ENCODE measurements around the gene SREK1.

The SREK1 gene

GRCh38 chr5:66142417-66142816, 1.7 kb upstream of the SREK1 start:
- DNase-seq (ENCODE audit: extremely low spot score) = no peak
- ChIA-PET POLR2A (no interaction called here), CTCF (interaction anchor here (1.0 kb wide), 1 partner anchor 98 kb away, joined by 3 read pairs; no protein-coding TSS in a partner anchor)
- no peak for TF ChIP-seq CTCF (IDR thresholded peaks at IDR 0.05; ENCODE audit: control extremely low read depth, extremely low read depth, low read depth, missing control alignments)

GRCh38 chr5:66143473-66144073, 527 bp upstream of the SREK1 start:
- POLR2A ChIA-PET = no interaction called here
- TF ChIP-seq CTCF (IDR thresholded peaks at IDR 0.05; ENCODE audit: control extremely low read depth, extremely low read depth, low read depth, missing control alignments) = no peak
- no peak for DNase-seq (ENCODE audit: extremely low spot score)
- CTCF ChIA-PET = no interaction called here

GRCh38 chr5:66144834-66145390, 812 bp downstream of the SREK1 start:
- DNase-seq (ENCODE audit: extremely low spot score) = peak; percentile 68
- CTCF ChIA-PET = no interaction called here
- POLR2A ChIA-PET = no interaction called here
- no peak for TF ChIP-seq CTCF (IDR thresholded peaks at IDR 0.05; ENCODE audit: control extremely low read depth, extremely low read depth, low read depth, missing control alignments)

- ChIA-PET CTCF (no interaction called here), POLR2A (no interaction called here)
- no peak for DNase-seq (ENCODE audit: extremely low spot score)
- TF ChIP-seq CTCF (IDR thresholded peaks at IDR 0.05; ENCODE audit: control extremely low read depth, extremely low read depth, low read depth, missing control alignments) = no peak
Measured at GRCh38 chr5:66145737-66146136, 1.6 kb downstream of the SREK1 start.

GRCh38 chr5:66149950-66150349, 5.8 kb downstream of the SREK1 start:
- POLR2A ChIA-PET = no interaction called here
- CTCF ChIA-PET = no interaction called here
- DNase-seq (ENCODE audit: extremely low spot score) = no peak
- TF ChIP-seq CTCF (IDR thresholded peaks at IDR 0.05; ENCODE audit: control extremely low read depth, extremely low read depth, low read depth, missing control alignments) = no peak

- no peak for DNase-seq (ENCODE audit: extremely low spot score)
- POLR2A ChIA-PET = interaction anchor here (0.6 kb wide), 1 partner anchor 164 kb away, joined by 3 read pairs; no protein-coding TSS in a partner anchor
- CTCF ChIA-PET = no interaction called here
- no peak for TF ChIP-seq CTCF (IDR thresholded peaks at IDR 0.05; ENCODE audit: control extremely low read depth, extremely low read depth, low read depth, missing control alignments)
Measured at GRCh38 chr5:66151030-66151429, 6.9 kb downstream of the SREK1 start.

Measured in GM10248 (cell line).